LNCaP clone FGC (cell line): ENCODE measurements around the gene ITGB3BP.

Source experiments
- DNase-seq: peaks from one replicate; pipeline ENCODE4 v3.0.0-alpha.2; 2011; ENCODE audit warnings: low read depth
- H3K4me3 ChIP-seq: 2 replicates; pipeline ENCODE4 v1.5.1; 2011; ENCODE audit warnings: mild to moderate bottlenecking, low read depth, low read length, control low read depth
- CTCF ChIP-seq: IDR thresholded peaks from 2 replicates; pipeline ENCODE4 v1.5.1; 2012; ENCODE audit warnings: mild to moderate bottlenecking; ENCODE audit not compliant: control insufficient read depth, insufficient read depth; ENCODE audit errors: extremely low read depth

The ITGB3BP gene

GRCh38 chr1:63411066-63411465 lies 112.0 kb downstream of the ITGB3BP start:
- no peak for DNase-seq
- TF ChIP-seq CTCF, result no peak
- H3K4me3 ChIP-seq, result no peak overlapping the region

DNA sequence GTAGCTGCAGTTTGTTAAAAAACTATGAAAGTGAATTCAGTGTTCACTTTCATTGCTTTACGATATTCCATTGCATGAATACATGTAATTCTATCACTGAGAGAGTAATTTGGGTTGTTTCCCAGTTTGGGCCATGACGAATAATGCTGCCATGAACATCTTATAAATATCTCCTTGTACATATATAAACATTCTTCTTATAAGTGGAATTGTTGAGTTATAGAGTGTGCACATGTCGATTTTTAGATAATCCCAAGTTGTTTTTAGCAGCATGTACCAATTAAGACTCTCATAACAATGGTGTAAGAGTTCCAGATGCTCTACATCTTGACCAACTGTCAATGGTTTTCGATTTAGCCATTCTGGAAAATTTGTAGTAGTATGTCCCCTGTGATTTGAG lies 114.7 kb downstream of the ITGB3BP start:
- TF ChIP-seq CTCF, result no peak
- no peak for DNase-seq
- no peak overlapping the region for H3K4me3 ChIP-seq

DNA sequence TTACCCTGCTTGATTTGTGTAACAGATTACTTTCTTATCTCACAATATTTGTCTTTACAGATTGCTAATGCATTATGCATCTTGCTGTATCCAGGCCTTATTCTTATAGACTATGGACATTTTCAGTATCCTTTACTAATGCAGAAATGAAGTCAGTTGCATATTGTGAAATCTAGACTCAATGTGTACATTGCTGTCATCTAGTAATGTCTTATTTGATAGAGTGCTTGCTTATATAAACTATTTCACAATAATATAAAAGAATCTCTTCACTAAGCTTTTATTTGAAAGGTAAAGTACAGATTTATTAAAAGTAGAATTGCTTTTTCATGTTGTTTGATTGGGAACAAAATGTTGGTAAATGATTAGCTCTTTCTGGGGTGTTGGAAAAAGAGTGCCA lies 116.0 kb downstream of the ITGB3BP start:
- TF ChIP-seq CTCF, result no peak
- H3K4me3 ChIP-seq, result no peak overlapping the region
- DNase-seq, result no peak

DNA sequence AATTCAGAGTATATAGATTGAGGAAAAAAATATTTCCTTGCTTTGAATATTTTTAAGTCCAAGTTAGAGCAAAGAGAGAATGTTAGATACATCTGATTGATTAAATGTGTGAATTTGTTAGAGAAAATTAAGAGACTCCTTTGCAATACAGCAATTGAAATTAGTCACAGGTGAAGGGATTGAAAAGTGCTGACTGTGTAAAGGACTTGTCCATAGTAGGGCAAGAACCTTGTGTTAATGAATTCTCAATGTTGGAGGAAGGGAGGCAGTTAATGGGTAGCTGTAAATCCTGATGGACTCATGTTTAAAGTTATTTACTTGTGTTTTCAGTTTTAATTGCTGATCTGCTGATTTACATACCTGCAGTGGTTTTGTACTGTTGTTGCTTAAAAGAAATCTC lies 117.0 kb downstream of the ITGB3BP start:
- no peak for TF ChIP-seq CTCF
- no peak for DNase-seq
- no peak overlapping the region for H3K4me3 ChIP-seq

- no peak for TF ChIP-seq CTCF
- peak; percentile 60 for DNase-seq
- H3K4me3 ChIP-seq, result no peak overlapping the region
These were observed 118.0 kb downstream of the ITGB3BP start for GRCh38 chr1:63405021-63405420.

- no peak overlapping the region for H3K4me3 ChIP-seq
- TF ChIP-seq CTCF, result no peak
- DNase-seq, result no peak
These were observed 119.6 kb downstream of the ITGB3BP start for GRCh38 chr1:63403386-63403785.

GRCh38 chr1:63401945-63402344 lies 121.1 kb downstream of the ITGB3BP start:
- TF ChIP-seq CTCF, result no peak
- DNase-seq, result no peak
- no peak overlapping the region for H3K4me3 ChIP-seq
